CD1c-positive myeloid dendritic cell (primary cell): ENCODE results near the gene DNAJC1.
A peak's percentile ranks its signal among the peaks of the same experiment; 100 is the strongest.
"Not testable (repeated sequence)": the region's sequence is repeated elsewhere in the genome, so short reads cannot be mapped to it uniquely, and the experiment has no call there.

ENCODE experiments used
- DNase-seq: peaks from one replicate; pipeline ENCODE4 v3.0.0-alpha.2; 2016; ENCODE audit errors: extremely low spot score

Gene DNAJC1

GRCh38 chr10:21826725-21827124 lies 176.8 kb downstream of the DNAJC1 start:
- no peak for DNase-seq

GRCh38 chr10:21825345-21825744 lies 178.2 kb downstream of the DNAJC1 start:
- DNase-seq: no peak

GRCh38 chr10:21824409-21824808 lies 179.1 kb downstream of the DNAJC1 start:
- no peak for DNase-seq

- no peak for DNase-seq
These were observed 179.9 kb downstream of the DNAJC1 start for GRCh38 chr10:21823617-21824016.

GRCh38 chr10:21822273-21822672 lies 181.3 kb downstream of the DNAJC1 start:
- DNase-seq: not testable (repeated sequence)

- DNase-seq: no peak
These were observed 182.6 kb downstream of the DNAJC1 start for GRCh38 chr10:21820952-21821351.

GRCh38 chr10:21818416-21818815 lies 185.1 kb downstream of the DNAJC1 start:
- DNase-seq: not testable (repeated sequence)

- no peak for DNase-seq
These were observed 188.7 kb downstream of the DNAJC1 start for GRCh38 chr10:21814866-21815265.

GRCh38 chr10:21813946-21814345 lies 189.6 kb downstream of the DNAJC1 start:
- DNase-seq: peak; percentile 67

GRCh38 chr10:21811245-21811585 lies 192.3 kb downstream of the DNAJC1 start:
- DNase-seq: no peak

- no peak for DNase-seq
These were observed 192.8 kb downstream of the DNAJC1 start for GRCh38 chr10:21810582-21811244.

GRCh38 chr10:21808550-21808949 lies 195.0 kb downstream of the DNAJC1 start:
- DNase-seq: no peak

GRCh38 chr10:21807180-21807579 lies 196.3 kb downstream of the DNAJC1 start:
- DNase-seq: no peak

- DNase-seq: no peak
These were observed 200.2 kb downstream of the DNAJC1 start for GRCh38 chr10:21803374-21803773.

GRCh38 chr10:21801609-21802008 lies 201.9 kb downstream of the DNAJC1 start:
- DNase-seq: no peak

- DNase-seq: no peak
These were observed 205.4 kb downstream of the DNAJC1 start for GRCh38 chr10:21797984-21798765.

GRCh38 chr10:21797533-21797932 lies 206.0 kb downstream of the DNAJC1 start:
- DNase-seq: no peak

- DNase-seq: no peak
These were observed 212.3 kb downstream of the DNAJC1 start for GRCh38 chr10:21791276-21791675.

GRCh38 chr10:21776883-21777282 lies 226.6 kb downstream of the DNAJC1 start:
- DNase-seq: no peak

- no peak for DNase-seq
These were observed 232.3 kb downstream of the DNAJC1 start for GRCh38 chr10:21771219-21771618.

- DNase-seq: no peak
These were observed 234.5 kb downstream of the DNAJC1 start for GRCh38 chr10:21769041-21769440.

GRCh38 chr10:21764466-21765189 lies 238.9 kb downstream of the DNAJC1 start:
- DNase-seq: no peak

- DNase-seq: no peak
These were observed 243.2 kb downstream of the DNAJC1 start for GRCh38 chr10:21760332-21760731.
